Measurements from ENCODE around the gene NACA2.

Gene NACA2

GRCh38 chr17:61621317-61621716, 30.3 kb upstream of the NACA2 start:
- Mint-ChIP-seq H3K27ac (ENCODE audit: low read depth) (no peak overlapping the region), H3K4me3 (no peak overlapping the region), H3K27me3 (peaks cover 36% of the 10 kb centered on the region), H3K36me3 (ENCODE audit: insufficient read depth) (no peaks in the 10 kb centered on the region), H3K9me3 (peaks cover 7% of the 10 kb centered on the region), H3K4me1 (no peaks in the 10 kb centered on the region)
- DNase-seq (ENCODE audit: low spot score in 2 of 2) (no peak), ATAC-seq (replicated peaks; ENCODE audit: extremely low read depth, poor library complexity, severe bottlenecking) (no peak)

- ATAC-seq (replicated peaks; ENCODE audit: extremely low read depth, poor library complexity, severe bottlenecking): no peak
- Mint-ChIP-seq H3K27ac (ENCODE audit: low read depth) (no peak overlapping the region), H3K4me1 (no peaks in the 10 kb centered on the region), H3K36me3 (ENCODE audit: insufficient read depth) (no peaks in the 10 kb centered on the region), H3K27me3 (peaks cover 23% of the 10 kb centered on the region), H3K4me3 (no peak overlapping the region), H3K9me3 (peaks cover 7% of the 10 kb centered on the region)
- no peak for DNase-seq (ENCODE audit: low spot score in 2 of 2)
Measured at GRCh38 chr17:61619953-61620352, 28.9 kb upstream of the NACA2 start.

GRCh38 chr17:61619493-61619892, 28.5 kb upstream of the NACA2 start:
- Mint-ChIP-seq H3K4me3 (no peak overlapping the region), H3K27ac (ENCODE audit: low read depth) (no peak overlapping the region), H3K4me1 (no peaks in the 10 kb centered on the region), H3K9me3 (peaks cover 7% of the 10 kb centered on the region), H3K36me3 (ENCODE audit: insufficient read depth) (no peaks in the 10 kb centered on the region), H3K27me3 (peaks cover 19% of the 10 kb centered on the region)
- no peak for DNase-seq (ENCODE audit: low spot score in 2 of 2)
- no peak for ATAC-seq (replicated peaks; ENCODE audit: extremely low read depth, poor library complexity, severe bottlenecking)

GRCh38 chr17:61618950-61619349, 27.9 kb upstream of the NACA2 start:
- Mint-ChIP-seq H3K4me1 (no peaks in the 10 kb centered on the region), H3K36me3 (ENCODE audit: insufficient read depth) (no peaks in the 10 kb centered on the region), H3K9me3 (peaks cover 7% of the 10 kb centered on the region), H3K27ac (ENCODE audit: low read depth) (no peak overlapping the region), H3K27me3 (peaks cover 13% of the 10 kb centered on the region), H3K4me3 (no peak overlapping the region)
- no peak for DNase-seq (ENCODE audit: low spot score in 2 of 2)
- ATAC-seq (replicated peaks; ENCODE audit: extremely low read depth, poor library complexity, severe bottlenecking): no peak

GRCh38 chr17:61617330-61617729, 26.3 kb upstream of the NACA2 start:
- Mint-ChIP-seq H3K27ac (ENCODE audit: low read depth) (no peak overlapping the region), H3K27me3 (no peaks in the 10 kb centered on the region), H3K4me1 (no peaks in the 10 kb centered on the region), H3K36me3 (ENCODE audit: insufficient read depth) (no peaks in the 10 kb centered on the region), H3K9me3 (peaks cover 7% of the 10 kb centered on the region), H3K4me3 (no peak overlapping the region)
- no peak for DNase-seq (ENCODE audit: low spot score in 2 of 2)
- ATAC-seq (replicated peaks; ENCODE audit: extremely low read depth, poor library complexity, severe bottlenecking): no peak

GRCh38 chr17:61616783-61617182, 25.8 kb upstream of the NACA2 start:
- DNase-seq (ENCODE audit: low spot score in 2 of 2) (no peak), ATAC-seq (replicated peaks; ENCODE audit: extremely low read depth, poor library complexity, severe bottlenecking) (no peak)
- H3K4me3 Mint-ChIP-seq: no peak overlapping the region
- peaks cover 7% of the 10 kb centered on the region for H3K9me3 Mint-ChIP-seq
- H3K27ac Mint-ChIP-seq (ENCODE audit: low read depth): no peak overlapping the region
- no peaks in the 10 kb centered on the region for H3K4me1 Mint-ChIP-seq
- H3K36me3 Mint-ChIP-seq (ENCODE audit: insufficient read depth): no peaks in the 10 kb centered on the region
- H3K27me3 Mint-ChIP-seq: no peaks in the 10 kb centered on the region

GRCh38 chr17:61614219-61614618, 23.2 kb upstream of the NACA2 start:
- no peak for ATAC-seq (replicated peaks; ENCODE audit: extremely low read depth, poor library complexity, severe bottlenecking)
- peaks cover 2% of the 10 kb centered on the region for H3K9me3 Mint-ChIP-seq
- no peaks in the 10 kb centered on the region for H3K4me1 Mint-ChIP-seq
- H3K4me3 Mint-ChIP-seq: no peak overlapping the region
- no peaks in the 10 kb centered on the region for H3K27me3 Mint-ChIP-seq
- no peak overlapping the region for H3K27ac Mint-ChIP-seq (ENCODE audit: low read depth)
- no peak for DNase-seq (ENCODE audit: low spot score in 2 of 2)
- H3K36me3 Mint-ChIP-seq (ENCODE audit: insufficient read depth): no peaks in the 10 kb centered on the region

GRCh38 chr17:61611323-61611722, 20.3 kb upstream of the NACA2 start:
- H3K27ac Mint-ChIP-seq (ENCODE audit: low read depth): no peak overlapping the region
- H3K4me3 Mint-ChIP-seq: no peak overlapping the region
- H3K36me3 Mint-ChIP-seq (ENCODE audit: insufficient read depth): no peaks in the 10 kb centered on the region
- ATAC-seq (replicated peaks; ENCODE audit: extremely low read depth, poor library complexity, severe bottlenecking): no peak
- no peaks in the 10 kb centered on the region for H3K4me1 Mint-ChIP-seq
- no peaks in the 10 kb centered on the region for H3K9me3 Mint-ChIP-seq
- DNase-seq (ENCODE audit: low spot score in 2 of 2): no peak
- H3K27me3 Mint-ChIP-seq: peaks cover 9% of the 10 kb centered on the region

- peaks cover 27% of the 10 kb centered on the region for H3K27me3 Mint-ChIP-seq
- H3K9me3 Mint-ChIP-seq: no peaks in the 10 kb centered on the region
- no peaks in the 10 kb centered on the region for H3K36me3 Mint-ChIP-seq (ENCODE audit: insufficient read depth)
- no peak for DNase-seq (ENCODE audit: low spot score in 2 of 2)
- H3K4me1 Mint-ChIP-seq: no peaks in the 10 kb centered on the region
- no peak overlapping the region for H3K4me3 Mint-ChIP-seq
- H3K27ac Mint-ChIP-seq (ENCODE audit: low read depth): no peak overlapping the region
- ATAC-seq (replicated peaks; ENCODE audit: extremely low read depth, poor library complexity, severe bottlenecking): no peak
Measured at GRCh38 chr17:61605692-61606091, 14.7 kb upstream of the NACA2 start.

GRCh38 chr17:61601297-61601696, 10.3 kb upstream of the NACA2 start:
- H3K36me3 Mint-ChIP-seq (ENCODE audit: insufficient read depth): no peaks in the 10 kb centered on the region
- no peak overlapping the region for H3K27ac Mint-ChIP-seq (ENCODE audit: low read depth)
- peaks cover 17% of the 10 kb centered on the region for H3K27me3 Mint-ChIP-seq
- DNase-seq (ENCODE audit: low spot score in 2 of 2) (no peak), ATAC-seq (replicated peaks; ENCODE audit: extremely low read depth, poor library complexity, severe bottlenecking) (no peak)
- H3K4me3 Mint-ChIP-seq: no peak overlapping the region
- no peaks in the 10 kb centered on the region for H3K4me1 Mint-ChIP-seq
- no peaks in the 10 kb centered on the region for H3K9me3 Mint-ChIP-seq

- Mint-ChIP-seq H3K4me3 (no peak overlapping the region), H3K9me3 (no peaks in the 10 kb centered on the region), H3K36me3 (ENCODE audit: insufficient read depth) (no peaks in the 10 kb centered on the region), H3K27me3 (peaks cover 11% of the 10 kb centered on the region), H3K4me1 (no peaks in the 10 kb centered on the region), H3K27ac (ENCODE audit: low read depth) (no peak overlapping the region)
- DNase-seq (ENCODE audit: low spot score in 2 of 2): no peak
- no peak for ATAC-seq (replicated peaks; ENCODE audit: extremely low read depth, poor library complexity, severe bottlenecking)
Measured at GRCh38 chr17:61600621-61601020, 9.6 kb upstream of the NACA2 start.

GRCh38 chr17:61599608-61600007, 8.6 kb upstream of the NACA2 start:
- Mint-ChIP-seq H3K4me1 (no peaks in the 10 kb centered on the region), H3K27ac (ENCODE audit: low read depth) (no peak overlapping the region), H3K36me3 (ENCODE audit: insufficient read depth) (no peaks in the 10 kb centered on the region), H3K9me3 (no peaks in the 10 kb centered on the region), H3K4me3 (no peak overlapping the region), H3K27me3 (peaks cover 5% of the 10 kb centered on the region)
- ATAC-seq (replicated peaks; ENCODE audit: extremely low read depth, poor library complexity, severe bottlenecking) (no peak), DNase-seq (ENCODE audit: low spot score in 2 of 2) (no peak)

GRCh38 chr17:61598014-61598413, 7.0 kb upstream of the NACA2 start:
- H3K36me3 Mint-ChIP-seq (ENCODE audit: insufficient read depth): no peaks in the 10 kb centered on the region
- H3K27ac Mint-ChIP-seq (ENCODE audit: low read depth): no peak overlapping the region
- H3K9me3 Mint-ChIP-seq: no peaks in the 10 kb centered on the region
- no peaks in the 10 kb centered on the region for H3K27me3 Mint-ChIP-seq
- ATAC-seq (replicated peaks; ENCODE audit: extremely low read depth, poor library complexity, severe bottlenecking): no peak
- H3K4me1 Mint-ChIP-seq: no peaks in the 10 kb centered on the region
- DNase-seq (ENCODE audit: low spot score in 2 of 2): no peak
- no peak overlapping the region for H3K4me3 Mint-ChIP-seq

- ATAC-seq (replicated peaks; ENCODE audit: extremely low read depth, poor library complexity, severe bottlenecking): no peak
- Mint-ChIP-seq H3K27me3 (no peaks in the 10 kb centered on the region), H3K4me1 (no peaks in the 10 kb centered on the region), H3K27ac (ENCODE audit: low read depth) (no peak overlapping the region), H3K9me3 (no peaks in the 10 kb centered on the region), H3K4me3 (no peak overlapping the region), H3K36me3 (ENCODE audit: insufficient read depth) (no peaks in the 10 kb centered on the region)
- DNase-seq (ENCODE audit: low spot score in 2 of 2): no peak
Measured at GRCh38 chr17:61597607-61598006, 6.6 kb upstream of the NACA2 start.

Data from central memory CD8-positive, alpha-beta T cell (primary cell).